Measurements from ENCODE around the gene LLGL2. TPM values are rescaled to one million over a fixed set of nuclear protein-coding genes. Genes with fewer than 3 reads are reported as not detected.
A peak's percentile ranks its signal among the peaks of the same experiment; 100 is the strongest.
"Not testable (repeated sequence)": the region's sequence is repeated elsewhere in the genome, so short reads cannot be mapped to it uniquely, and the experiment has no call there.

Gene LLGL2
- total RNA-seq, 2 donors from 2014 or later = 4.1 to 8.5 TPM

GRCh38 chr17:75575728-75576127, 50.2 kb downstream of the LLGL2 start:
- H3K27me3 ChIP-seq = no peaks in the 10 kb centered on the region
- H3K9me3 ChIP-seq = no peaks in the 10 kb centered on the region
- H3K4me3 ChIP-seq = no peak overlapping the region
- no peaks in the 10 kb centered on the region for H3K36me3 ChIP-seq
- no peak for TF ChIP-seq CTCF (IDR thresholded peaks at IDR 0.05)
- DNase-seq (ENCODE audit: low spot score) = no peak
- no peak overlapping the region for H3K27ac ChIP-seq
- H3K4me1 ChIP-seq = peaks cover 0 to 8% of the 10 kb centered on the region in 2 donors

- DNase-seq (ENCODE audit: low spot score) = no peak
- H3K27me3 ChIP-seq = no peaks in the 10 kb centered on the region
- no peaks in the 10 kb centered on the region for H3K36me3 ChIP-seq
- TF ChIP-seq CTCF (IDR thresholded peaks at IDR 0.05) = no peak
- H3K4me3 ChIP-seq = no peak overlapping the region
- no peak overlapping the region for H3K27ac ChIP-seq
- H3K4me1 ChIP-seq = peaks cover 0 to 8% of the 10 kb centered on the region in 2 donors
- no peaks in the 10 kb centered on the region for H3K9me3 ChIP-seq
These were observed 51.2 kb downstream of the LLGL2 start for GRCh38 chr17:75576661-75577060.

GRCh38 chr17:75581121-75581725, 55.7 kb downstream of the LLGL2 start:
- H3K9me3 ChIP-seq; H3K4me3 ChIP-seq; H3K4me1 ChIP-seq; H3K27me3 ChIP-seq; DNase-seq (ENCODE audit: low spot score); H3K36me3 ChIP-seq; H3K27ac ChIP-seq: not testable (repeated sequence)

- H3K36me3 ChIP-seq; H3K4me3 ChIP-seq; H3K9me3 ChIP-seq; DNase-seq (ENCODE audit: low spot score); H3K27ac ChIP-seq; H3K27me3 ChIP-seq: not testable (repeated sequence)
- peaks cover 0 to 17% of the 10 kb centered on the region in 2 donors for H3K4me1 ChIP-seq
These were observed 57.7 kb downstream of the LLGL2 start for GRCh38 chr17:75583197-75583596.

- no peak for DNase-seq (ENCODE audit: low spot score)
- Histone ChIP-seq H3K4me1 (peaks cover 0 to 16% of the 10 kb centered on the region in 2 donors), H3K27me3 (no peaks in the 10 kb centered on the region), H3K4me3 (no peak overlapping the region), H3K9me3 (no peaks in the 10 kb centered on the region), H3K27ac (no peak overlapping the region), H3K36me3 (no peaks in the 10 kb centered on the region)
- no peak for TF ChIP-seq CTCF (IDR thresholded peaks at IDR 0.05)
These were observed 59.3 kb downstream of the LLGL2 start for GRCh38 chr17:75584849-75585175.

GRCh38 chr17:75587675-75588595, 62.4 kb downstream of the LLGL2 start, which contains the start of gene MYO15B:
Gene MYO15B, plus strand, starts transcription at chr17:75587800. Its CDS starts 258 bp downstream, at chr17:75588058.
- Histone ChIP-seq H3K36me3 (no peaks in the 10 kb centered on the region), H3K4me1 (peaks cover 0 to 24% of the 10 kb centered on the region in 2 donors), H3K9me3 (no peaks in the 10 kb centered on the region), H3K4me3 (peak within 1 kb of the TSS; percentile 45 to 74), H3K27ac (peak within 1 kb of the TSS; percentile 91 to 96), H3K27me3 (no peaks in the 10 kb centered on the region)
- DNase-seq (ENCODE audit: low spot score) = peak; percentile 61
- TF ChIP-seq CTCF (IDR thresholded peaks at IDR 0.05) = peak; percentile 48 to 51

Measured in right atrium auricular region (tissue), 2 donors.